NT2/D1 (cell line): ENCODE measurements around the gene MYL12A.

Source experiments
- YY1 ChIP-seq: IDR thresholded peaks from 2 replicates; pipeline ENCODE4 v1.6.1; 2011; ENCODE audit not compliant: insufficient read length, insufficient read depth
- ZNF274 ChIP-seq: IDR thresholded peaks from 2 replicates; pipeline ENCODE4 v1.6.1; 2011; ENCODE audit warnings: mild to moderate bottlenecking, low read depth, low read length

DNA sequence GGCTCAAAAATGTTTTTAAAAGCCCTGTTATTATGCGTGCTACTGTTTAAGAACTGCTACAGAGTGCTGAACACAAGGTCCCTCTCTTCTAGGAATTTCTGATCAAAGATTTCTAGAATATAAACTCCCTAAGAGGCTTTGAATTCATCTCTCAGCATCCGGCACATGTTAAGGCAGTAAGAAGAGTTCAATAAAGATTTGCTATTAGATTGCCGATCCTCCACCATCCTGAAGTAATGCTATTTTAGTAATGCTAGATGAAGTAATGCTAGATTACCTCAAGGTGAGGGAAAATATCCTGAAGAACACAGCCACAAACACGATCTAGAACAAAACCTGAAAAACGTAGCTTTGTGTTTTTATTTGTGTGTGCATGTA is 13.4 kb downstream of the MYL12A start:
- TF ChIP-seq ZNF274 (no peak), YY1 (no peak)
